HG03457 (cell line): Measurements from ENCODE around the gene B3GNT4.
"Not testable (repeated sequence)": the region's sequence is repeated elsewhere in the genome, so short reads cannot be mapped to it uniquely, and the experiment has no call there.

Experiments
- ATAC-seq: cut with Tn5 transposase; IDR thresholded peaks from one replicate; pipeline ENCODE4 v1.9.1; 2021; ENCODE audit warnings: moderate number of reproducible peaks; ENCODE audit not compliant: unreplicated experiment

B3GNT4 gene

DNA sequence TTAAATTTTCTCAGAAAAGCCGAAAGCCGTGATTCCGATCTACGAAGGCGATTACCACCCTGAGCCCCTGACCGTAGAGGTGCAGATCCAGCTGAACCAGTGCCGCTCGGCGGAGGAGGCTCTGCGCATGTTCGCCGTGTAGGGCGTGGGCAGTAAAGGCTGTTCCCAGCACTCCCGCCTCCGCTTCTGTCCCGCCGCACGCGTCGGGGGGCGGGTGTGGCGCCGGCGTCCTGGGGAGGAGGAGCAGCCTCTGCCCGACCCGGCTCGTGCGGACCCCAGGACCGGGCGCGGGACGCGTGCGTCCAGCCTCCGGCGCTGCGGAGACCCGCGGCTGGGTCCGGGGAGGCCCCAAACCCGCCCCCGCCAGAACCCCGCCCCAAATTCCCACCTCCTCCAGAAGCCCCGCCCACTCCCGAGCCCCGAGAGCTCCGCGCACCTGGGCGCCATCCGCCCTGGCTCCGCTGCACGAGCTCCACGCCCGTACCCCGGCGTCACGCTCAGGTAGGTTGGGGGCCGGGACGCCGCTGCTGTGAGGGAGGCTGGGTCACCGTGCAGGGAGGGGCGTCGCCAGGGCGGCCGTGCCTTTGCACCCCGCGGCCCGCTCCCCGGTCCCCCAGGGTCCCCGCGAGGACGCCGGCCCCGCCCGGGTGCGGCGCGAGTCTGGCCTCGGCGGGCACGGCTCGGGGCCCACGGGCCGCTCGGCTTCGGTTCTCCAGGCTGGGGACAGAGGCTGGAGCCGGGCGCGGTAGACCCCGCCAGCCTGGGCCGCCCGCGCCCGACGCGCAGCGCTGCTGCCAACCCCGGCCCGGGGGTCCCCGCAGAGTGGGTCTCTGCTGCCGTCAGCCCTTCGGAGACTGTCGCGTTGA, at the start of gene B3GNT4:
TSS of gene B3GNT4 (plus strand) at position 409 of the 866 bp plus-strand sequence. CDS start 910 bp downstream, outside the sequence.
- no peak for ATAC-seq

DNA sequence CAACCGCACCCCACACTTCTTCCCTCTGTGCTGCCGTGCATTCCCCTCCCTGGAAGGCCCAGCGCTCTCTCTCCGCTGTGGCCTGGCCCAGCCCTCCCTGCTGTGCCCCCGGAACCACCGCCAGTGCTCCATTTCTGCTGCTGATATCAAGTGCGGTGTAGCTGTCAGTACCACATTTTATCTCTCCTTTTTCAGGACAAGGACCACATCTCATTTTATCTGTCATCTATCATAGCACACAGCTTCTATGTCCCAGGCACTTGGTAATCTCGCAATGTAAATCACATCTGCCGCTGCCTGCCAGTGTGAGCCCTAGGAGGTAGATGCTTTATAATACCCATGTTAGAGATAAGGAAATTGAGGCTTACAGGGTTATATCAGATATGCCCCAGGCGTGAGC, 47.8 kb upstream of the B3GNT4 start:
- ATAC-seq = no peak

DNA sequence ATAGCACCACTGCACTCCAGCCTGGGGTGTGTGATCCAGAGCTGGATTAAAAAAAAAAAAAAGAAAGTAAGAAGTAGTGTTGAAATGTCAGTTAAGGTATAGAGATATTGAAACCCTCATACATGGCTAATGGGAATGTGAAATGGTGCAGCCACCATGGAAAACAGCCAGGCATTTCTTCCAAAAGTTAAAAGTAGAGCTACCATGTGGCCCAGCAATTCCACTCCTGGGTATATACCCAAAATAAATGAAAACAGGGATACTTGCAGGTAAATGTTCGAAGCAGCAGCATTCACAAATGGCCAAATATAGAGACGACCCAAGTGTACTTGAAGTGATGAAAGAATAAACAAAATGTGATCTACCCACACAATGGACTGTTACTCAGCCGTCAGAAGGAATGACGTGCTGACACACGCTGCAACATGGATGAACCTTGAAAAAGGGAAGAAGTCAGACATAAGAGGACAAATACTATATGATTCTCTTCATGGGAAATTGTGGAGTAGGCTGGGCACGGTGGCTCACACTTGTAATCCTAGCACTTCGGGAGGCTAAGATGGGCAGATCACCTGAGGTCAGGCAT, 44.7 kb upstream of the B3GNT4 start:
- no peak for ATAC-seq

- no peak for ATAC-seq
Measured at GRCh38 chr12:122159882-122160281, 43.6 kb upstream of the B3GNT4 start.

DNA sequence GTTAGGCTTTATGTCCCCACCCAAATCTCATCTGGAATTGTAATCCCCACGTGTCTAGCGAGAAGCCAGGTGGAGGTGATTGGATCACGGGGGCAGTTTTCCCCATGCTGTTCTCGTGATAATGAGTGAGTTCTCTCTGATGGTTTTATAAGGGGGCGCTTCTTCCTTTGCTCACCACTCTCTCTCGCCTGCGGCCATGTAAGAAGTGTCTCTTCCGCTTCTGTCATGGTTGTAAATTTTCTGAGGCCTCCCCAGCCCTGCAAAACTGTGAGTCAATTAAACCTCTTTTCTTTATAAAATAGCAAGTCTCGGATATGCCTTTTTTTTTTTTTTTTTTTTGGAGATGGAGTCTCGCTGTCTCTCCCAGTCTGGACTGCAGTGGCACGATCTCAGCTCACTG, 42.7 kb upstream of the B3GNT4 start:
- no peak for ATAC-seq

GRCh38 chr12:122161682-122162081, 41.8 kb upstream of the B3GNT4 start:
- no peak for ATAC-seq

GRCh38 chr12:122162976-122163375, 40.5 kb upstream of the B3GNT4 start:
- ATAC-seq = no peak

- no peak for ATAC-seq
Measured at GRCh38 chr12:122166422-122167349, 36.8 kb upstream of the B3GNT4 start.

DNA sequence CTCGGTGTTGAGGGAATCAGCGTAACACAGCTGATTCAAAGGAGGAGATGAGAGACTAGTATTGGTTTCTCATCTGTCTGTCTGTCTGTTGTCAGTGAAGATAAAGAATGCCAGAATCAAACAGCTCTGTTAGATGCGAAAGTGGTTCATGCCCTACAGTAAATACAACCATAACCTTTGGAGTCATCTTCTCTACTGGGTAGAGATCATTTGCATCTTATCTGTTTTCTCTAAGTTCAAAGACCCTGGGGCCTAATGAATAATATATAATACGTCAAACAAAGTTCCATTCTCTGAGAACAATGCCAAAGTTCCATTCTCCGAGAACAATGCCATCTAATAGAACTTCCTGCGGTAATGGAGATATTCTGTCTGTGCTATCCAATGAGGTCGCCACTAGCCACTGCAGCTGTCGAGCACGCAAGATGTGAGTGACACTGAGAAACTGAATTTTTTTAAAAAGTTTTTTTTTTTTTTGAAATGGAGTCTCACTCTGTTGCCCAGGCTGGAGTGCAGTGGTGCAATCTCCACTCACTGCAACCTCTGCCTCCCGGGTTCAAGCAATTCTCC, 36.1 kb upstream of the B3GNT4 start:
- no peak for ATAC-seq

DNA sequence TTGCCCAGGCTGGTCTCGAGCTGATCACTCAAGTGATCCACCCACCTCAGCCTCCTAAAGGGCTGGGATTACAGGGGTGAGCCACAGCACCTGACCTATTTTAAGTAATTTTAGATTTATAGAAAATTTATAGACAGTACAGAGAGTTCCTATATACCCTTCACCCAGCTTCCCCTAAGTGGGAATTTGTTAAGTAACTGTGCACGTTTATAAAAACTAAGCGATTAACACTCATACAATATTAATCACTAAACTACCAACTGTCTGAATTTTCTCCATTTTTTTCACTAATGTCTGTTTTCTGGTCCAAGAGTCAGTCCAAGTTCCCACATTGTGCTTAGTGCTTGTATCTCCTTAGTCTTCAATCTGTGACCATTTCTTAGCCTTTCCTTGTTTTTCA, 35.0 kb upstream of the B3GNT4 start:
- no peak for ATAC-seq

GRCh38 chr12:122171399-122171798, 32.1 kb upstream of the B3GNT4 start:
- no peak for ATAC-seq

GRCh38 chr12:122172262-122172939, 31.1 kb upstream of the B3GNT4 start:
- ATAC-seq = no peak

DNA sequence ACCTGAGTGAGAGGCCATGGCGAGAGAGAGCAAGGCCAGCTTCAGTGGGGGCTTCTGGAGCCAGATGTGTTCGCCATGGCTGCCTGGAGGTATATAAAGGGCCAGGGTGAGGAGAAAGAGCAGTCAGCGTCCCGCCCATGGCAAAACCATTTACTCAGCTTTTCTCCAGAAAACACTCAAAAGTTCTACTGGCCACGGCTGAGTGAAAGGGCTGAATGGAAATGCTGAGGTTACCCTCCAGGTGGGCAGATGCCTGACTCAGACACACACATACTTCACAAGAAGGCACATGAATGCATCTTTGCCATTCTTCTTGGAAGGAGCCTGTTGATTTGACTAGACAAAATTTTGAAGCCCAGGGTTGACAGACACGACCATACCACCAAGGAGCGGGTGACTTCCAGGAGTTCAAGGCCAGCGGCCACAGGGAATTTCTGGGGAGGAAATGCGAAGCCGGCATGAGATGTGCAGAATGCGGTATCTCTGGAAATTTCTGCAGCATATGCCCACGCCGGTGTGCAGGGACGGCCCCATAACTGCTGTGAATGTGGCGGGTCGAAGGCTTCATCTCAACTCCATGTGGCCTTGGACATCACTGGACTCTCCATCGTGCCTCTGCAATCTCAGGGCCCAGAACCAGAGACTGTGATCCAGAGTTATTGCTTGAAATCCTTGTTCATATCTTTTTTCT, 29.2 kb upstream of the B3GNT4 start, which contains the start of gene IL31:
TSS of gene IL31 (minus strand) at position 67 of the 691 bp plus-strand sequence. CDS start at position 18, 49 bp downstream.
- ATAC-seq = no peak

DNA sequence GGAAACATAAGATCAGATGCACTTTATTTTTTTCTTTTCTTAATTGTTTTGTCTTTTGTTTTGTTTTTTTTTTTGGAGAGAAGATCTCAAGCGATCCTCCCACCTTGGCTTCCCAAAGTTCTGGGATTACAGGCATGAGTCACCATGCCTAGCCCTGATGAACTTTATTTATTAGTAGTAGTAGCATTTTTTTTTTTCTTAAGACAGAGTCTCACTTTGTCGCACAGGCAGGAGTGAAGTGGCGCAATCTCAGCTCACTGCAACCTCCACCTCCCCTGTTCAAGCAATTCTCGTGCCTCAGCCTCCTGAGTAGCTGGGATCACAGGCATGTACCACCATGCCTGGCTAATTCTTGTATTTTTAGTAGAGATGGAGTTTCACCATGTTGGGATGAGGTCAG, 27.0 kb upstream of the B3GNT4 start:
- not testable (repeated sequence) for ATAC-seq

- no peak for ATAC-seq
Measured at GRCh38 chr12:122182887-122183587, 20.5 kb upstream of the B3GNT4 start, which contains the start of gene LRRC43. Gene LRRC43, plus strand, starts transcription at chr12:122183123. Its CDS starts 22 bp downstream, at chr12:122183145.

DNA sequence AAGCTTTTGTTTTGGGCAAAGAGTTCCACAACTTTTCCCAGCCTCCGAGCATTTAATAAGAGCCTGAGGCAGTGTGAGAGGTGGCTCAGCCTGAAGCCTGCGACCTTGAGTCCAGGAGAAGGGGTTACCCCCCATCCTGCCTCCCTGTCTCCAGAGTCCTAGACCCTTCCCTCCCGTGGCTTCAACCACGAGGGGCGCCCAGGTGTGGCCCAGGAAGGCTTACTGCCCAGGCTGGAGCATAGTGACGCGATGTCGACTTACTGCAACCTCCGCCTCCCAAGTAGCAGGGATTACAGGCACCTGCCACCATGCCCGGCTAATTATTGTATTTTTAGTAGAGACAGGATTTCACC, 19.9 kb upstream of the B3GNT4 start:
- ATAC-seq = no peak

DNA sequence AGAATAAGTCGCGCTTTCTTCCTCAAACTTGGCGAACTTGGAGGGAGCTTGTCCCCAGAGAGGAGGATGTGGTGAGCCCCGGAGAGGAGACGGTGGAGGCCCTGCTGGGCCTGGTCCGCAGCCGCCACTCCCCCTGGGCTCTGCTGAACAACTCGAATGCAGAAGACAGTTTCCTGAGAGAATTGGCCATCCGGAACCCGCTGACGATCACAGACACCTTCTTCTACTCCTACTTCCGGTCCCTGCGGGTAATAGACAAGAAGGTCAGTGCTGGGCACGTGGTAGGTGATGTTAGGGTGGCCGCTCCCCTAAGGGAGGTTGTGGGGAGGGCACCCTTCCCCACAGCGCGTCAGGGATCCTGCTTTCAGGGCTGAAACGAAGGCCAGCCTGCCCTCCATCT, 19.0 kb upstream of the B3GNT4 start:
- no peak for ATAC-seq

- no peak for ATAC-seq
Measured at GRCh38 chr12:122185079-122185478, 18.4 kb upstream of the B3GNT4 start.

DNA sequence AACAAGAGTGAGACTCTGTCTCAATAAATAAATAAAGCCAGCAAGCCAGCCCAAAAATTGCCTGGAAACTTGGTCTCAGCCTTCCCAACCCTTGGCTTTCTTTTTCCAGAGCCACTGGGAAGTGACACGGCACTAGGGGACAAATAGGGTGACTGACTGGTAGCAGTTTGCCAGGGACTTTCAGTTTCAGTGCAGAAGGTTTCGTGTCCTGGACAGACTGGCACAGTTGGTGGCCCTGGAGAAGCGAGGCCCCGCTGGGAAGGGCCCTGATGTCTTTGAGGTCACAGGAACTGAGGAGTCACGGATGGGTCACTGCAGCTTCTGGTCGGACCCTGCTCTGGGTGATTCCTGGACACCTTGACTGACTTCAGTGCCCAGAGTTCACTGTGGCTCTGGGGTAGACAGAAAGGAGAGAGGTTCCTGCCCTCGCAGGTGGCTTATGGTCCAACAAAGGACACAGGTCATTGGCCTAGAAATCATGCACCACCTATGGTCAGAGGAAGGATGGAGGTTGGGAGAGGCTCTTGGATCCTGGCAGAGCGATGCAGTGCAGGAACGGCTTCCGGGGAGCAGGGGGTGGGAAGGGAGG, 17.9 kb upstream of the B3GNT4 start:
- ATAC-seq = no peak
